Endodermal cell (in vitro differentiated cells): Measurements from ENCODE around the gene CHTOP. TPM values are rescaled to one million over a fixed set of nuclear protein-coding genes. Genes with fewer than 3 reads are reported as not detected.

Experiments
- DNase-seq: peaks from one replicate; pipeline ENCODE4 v3.0.0-alpha.2; 2017
- H3K27ac ChIP-seq: 2 replicates; pipeline ENCODE4 v1.5.1; 2013; ENCODE audit warnings: mild to moderate bottlenecking, low read depth, low read length, moderate library complexity
- H3K27me3 ChIP-seq: 2 replicates; pipeline ENCODE4 v1.6.1; 2013; ENCODE audit warnings: mild to moderate bottlenecking, low read length, moderate library complexity; ENCODE audit not compliant: insufficient read depth, control insufficient read depth, poor library complexity, severe bottlenecking
- H3K36me3 ChIP-seq: 2 replicates; pipeline ENCODE4 v1.7.0; 2013; ENCODE audit warnings: mild to moderate bottlenecking, low read length, moderate library complexity; ENCODE audit not compliant: control insufficient read depth, insufficient read depth
- H3K4me1 ChIP-seq: one replicate; pipeline ENCODE4 v1.7.0; 2013; ENCODE audit warnings: low read length; ENCODE audit not compliant: control insufficient read depth, insufficient read depth
- H3K4me3 ChIP-seq: 2 replicates; pipeline ENCODE4 v1.5.1; 2013; ENCODE audit warnings: mild to moderate bottlenecking, low read length, moderate library complexity
- H3K9ac ChIP-seq: 2 replicates; pipeline ENCODE4 v1.6.1; 2013; ENCODE audit warnings: mild to moderate bottlenecking, low read length, moderate library complexity; ENCODE audit not compliant: poor library complexity, severe bottlenecking; ENCODE audit errors: extremely low read depth
- H3K9me3 ChIP-seq: 2 replicates; pipeline ENCODE4 v1.6.1; 2013; ENCODE audit warnings: mild to moderate bottlenecking, low read length, moderate library complexity; ENCODE audit not compliant: control insufficient read depth
- H3K27ac Mint-ChIP-seq: 2 replicates; pipeline ENCODE4 v1.8.0; 2020; ENCODE audit warnings: mixed read lengths
- H3K27me3 Mint-ChIP-seq: 2 replicates; pipeline ENCODE4 v1.8.0; 2021; ENCODE audit warnings: mild to moderate bottlenecking, mixed read lengths; ENCODE audit not compliant: insufficient read depth
- H3K36me3 Mint-ChIP-seq: 2 replicates; pipeline ENCODE4 v1.8.0; 2020; ENCODE audit warnings: low read depth, mixed read lengths
- H3K4me1 Mint-ChIP-seq: 2 replicates; pipeline ENCODE4 v1.8.0; 2020; ENCODE audit warnings: mixed read lengths
- H3K4me3 Mint-ChIP-seq: 2 replicates; pipeline ENCODE4 v1.8.0; 2020; ENCODE audit warnings: mild to moderate bottlenecking, moderate library complexity, mixed read lengths
- H3K9me3 Mint-ChIP-seq: 2 replicates; pipeline ENCODE4 v1.8.0; 2020; ENCODE audit warnings: mild to moderate bottlenecking, mixed read lengths
- WGBS, 2 experiments: methylation state at CpG; one replicate each; pipeline versions ENCODE4 v1.1.5 to v1.1.7; 2013; ENCODE audit warnings: missing lambda C conversion rate in 2 of 2, mixed read lengths in 1 of 2; ENCODE audit not compliant: insufficient coverage in 1 of 2, insufficient read length in 1 of 2; 5-methylcytosine and 5-hydroxymethylcytosine counted together
- long read RNA-seq, 4 experiments: library from polyadenylated mRNA in 2 of 4; library from RNA in 1 of 4; library from capped mRNA in 1 of 4; stranded (forward) in 3 of 4; unstranded in 1 of 4; transcript quantifications; one replicate each; pipeline ENCODE4 v2.0.0, GENCODE V29; 2020 to 2021; ENCODE audit warnings: inconsistent platforms in 1 of 4
- polyA plus RNA-seq, 2 experiments: library from polyadenylated mRNA; stranded (reverse); fragments of 50-300 nt; gene quantifications; one replicate each; pipeline ENCODE4 v1.2.3, GENCODE V29; 2013
- total RNA-seq, 2 donors: library from RNA; stranded (reverse); fragmentation: NEBNext Ultra II Directional in 1 of 2; extraction: Animal tissue kit (Norgen Biotek cat#: 25700) in 1 of 2; gene quantifications; 2 replicates in 1 of 2; 3 replicates in 1 of 2; pipeline ENCODE4 v1.2.1, GENCODE V29; 2021
- TF ChIP-seq, protein P1 (sequence below): fragments of 200-600 bp; sonication (generic); conservative IDR thresholded peaks from 2 replicates; pipeline ENCODE4 v1.5.0; 2021; ENCODE audit warnings: antibody characterized with exemption, mild to moderate bottlenecking

Gene CHTOP, protein sequence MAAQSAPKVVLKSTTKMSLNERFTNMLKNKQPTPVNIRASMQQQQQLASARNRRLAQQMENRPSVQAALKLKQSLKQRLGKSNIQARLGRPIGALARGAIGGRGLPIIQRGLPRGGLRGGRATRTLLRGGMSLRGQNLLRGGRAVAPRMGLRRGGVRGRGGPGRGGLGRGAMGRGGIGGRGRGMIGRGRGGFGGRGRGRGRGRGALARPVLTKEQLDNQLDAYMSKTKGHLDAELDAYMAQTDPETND
- 100 to 1,000 TPM in 1 of 2 donors, 10 to 100 TPM in 1; 98.4 to 117 TPM for total RNA-seq
- polyA plus RNA-seq (2013, experiment 1 of 2), result 115 TPM
- 106 TPM for polyA plus RNA-seq (2013, experiment 2 of 2)
- long read RNA-seq, experiment 1, transcript CHTOP-203 (6 exons, 2,165 nt), result major isoform, 8 of 57 reads
- long read RNA-seq, experiment 1, partial matches to known transcripts, result 24 of 57 reads
- long read RNA-seq, experiment 1, other reads (novel, unspliced or antisense), result 20 of 57 reads
- long read RNA-seq, experiment 2, transcript CHTOP-204 (6 exons, 2,096 nt), result minor isoform, 43 of 134 reads
- long read RNA-seq, experiment 2, transcript CHTOP-203 (6 exons, 2,165 nt), result major isoform, 58 of 134 reads
- long read RNA-seq, experiment 2, partial matches to known transcripts, result 6 of 134 reads
- long read RNA-seq, experiment 2, other reads (novel, unspliced or antisense), result 25 of 134 reads
- long read RNA-seq, experiment 3, transcript CHTOP-203 (6 exons, 2,165 nt), result major isoform, 195 of 430 reads
- long read RNA-seq, experiment 3, transcript CHTOP-204 (6 exons, 2,096 nt), result minor isoform, 181 of 430 reads
- long read RNA-seq, experiment 3, partial matches to known transcripts, result 4 of 430 reads
- long read RNA-seq, experiment 3, other reads (novel, unspliced or antisense), result 44 of 430 reads
- long read RNA-seq, experiment 4, transcript CHTOP-204 (6 exons, 2,096 nt), result minor isoform, 37 of 95 reads
- long read RNA-seq, experiment 4, transcript CHTOP-203 (6 exons, 2,165 nt), result major isoform, 47 of 95 reads
- long read RNA-seq, experiment 4, partial matches to known transcripts, result 8 of 95 reads
- long read RNA-seq, experiment 4, other reads (novel, unspliced or antisense), result 3 of 95 reads

DNA sequence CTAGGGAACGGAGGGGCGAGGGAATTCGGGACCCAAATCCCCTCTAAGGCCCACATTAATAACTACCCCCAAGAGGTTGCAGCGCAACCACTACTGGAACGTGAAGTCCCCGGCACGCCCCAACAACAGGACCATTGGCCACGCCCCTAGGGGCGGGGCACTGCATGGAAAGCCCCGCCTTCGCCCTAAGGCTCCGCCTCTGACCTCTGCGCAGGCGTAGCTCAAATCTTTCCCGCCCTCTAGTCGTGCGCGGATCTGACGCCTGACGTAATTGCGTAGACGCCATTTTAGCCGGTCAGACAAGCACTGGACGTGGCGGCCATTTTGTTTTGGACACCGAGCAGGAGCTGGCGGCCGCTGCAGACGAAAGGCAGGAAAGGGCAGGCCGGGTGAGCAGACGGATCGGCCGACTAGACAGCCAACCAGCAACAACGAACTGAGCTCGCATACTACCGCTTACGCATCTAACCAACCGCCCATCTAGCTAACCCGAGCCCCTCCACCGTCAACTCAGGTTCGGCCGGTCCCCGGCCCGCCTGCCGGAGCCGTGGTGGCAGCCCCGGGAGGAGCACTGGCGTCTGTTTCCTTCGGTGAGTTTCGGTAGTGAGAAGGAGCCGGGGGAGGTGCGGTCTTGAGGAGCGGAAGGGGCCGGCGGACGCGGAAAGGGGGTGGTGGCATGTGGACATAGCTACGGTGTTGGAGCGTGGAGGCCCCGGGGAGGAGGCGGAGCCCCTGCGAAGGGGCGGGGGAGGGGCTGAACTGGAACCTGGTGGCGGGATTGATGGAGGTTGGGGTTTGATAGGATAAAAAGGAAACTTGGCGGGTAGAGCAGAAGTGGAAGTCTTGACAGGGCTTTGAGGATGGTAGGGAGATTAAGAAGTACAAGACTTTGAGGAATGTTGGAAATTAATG, at the start of gene CHTOP:
CHTOP (plus strand) TSS at position 313 of the 912 bp plus-strand sequence. CDS start 2,523 bp downstream, outside the sequence.
- 2 to 5% methylated on average over 42 to 65 of the region's 65 CpGs for WGBS, 2 experiments

DNA sequence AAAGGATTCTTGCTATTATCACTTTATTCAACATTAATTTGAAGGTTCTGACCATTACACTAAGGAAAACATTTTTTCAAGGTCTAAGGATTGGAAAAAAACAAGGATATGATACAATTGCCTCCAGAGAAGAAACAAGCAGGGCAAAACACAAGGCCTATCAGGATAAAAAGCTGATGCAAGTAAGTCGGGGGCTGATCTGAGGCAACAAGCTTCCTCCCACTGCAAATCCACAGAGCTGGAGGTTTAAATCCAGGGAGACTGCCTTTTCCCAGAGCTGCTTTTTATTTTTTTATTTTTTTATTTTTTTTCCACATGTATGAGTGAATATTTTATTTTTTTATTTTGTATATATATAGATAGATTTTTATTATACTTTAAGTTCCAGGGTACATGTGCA, 48.9 kb upstream of the CHTOP start:
- peaks cover 11% of the 10 kb centered on the region for H3K4me1 ChIP-seq
- Mint-ChIP-seq H3K9me3 (peaks cover 3% of the 10 kb centered on the region), H3K4me1 (peaks cover 32% of the 10 kb centered on the region), H3K27ac (peak overlapping the region; percentile 61), H3K27me3 (no peaks in the 10 kb centered on the region), H3K36me3 (no peaks in the 10 kb centered on the region), H3K4me3 (no peak overlapping the region)
- H3K27me3 ChIP-seq, result no peaks in the 10 kb centered on the region
- H3K9me3 ChIP-seq, result no peaks in the 10 kb centered on the region
- DNase-seq, result no peak
- H3K9ac ChIP-seq, result no peak overlapping the region
- 94 to 100% methylated on average over 1 of the region's 1 CpG for WGBS, 2 experiments
- H3K27ac ChIP-seq, result no peak overlapping the region
- TF ChIP-seq, protein P1, sequence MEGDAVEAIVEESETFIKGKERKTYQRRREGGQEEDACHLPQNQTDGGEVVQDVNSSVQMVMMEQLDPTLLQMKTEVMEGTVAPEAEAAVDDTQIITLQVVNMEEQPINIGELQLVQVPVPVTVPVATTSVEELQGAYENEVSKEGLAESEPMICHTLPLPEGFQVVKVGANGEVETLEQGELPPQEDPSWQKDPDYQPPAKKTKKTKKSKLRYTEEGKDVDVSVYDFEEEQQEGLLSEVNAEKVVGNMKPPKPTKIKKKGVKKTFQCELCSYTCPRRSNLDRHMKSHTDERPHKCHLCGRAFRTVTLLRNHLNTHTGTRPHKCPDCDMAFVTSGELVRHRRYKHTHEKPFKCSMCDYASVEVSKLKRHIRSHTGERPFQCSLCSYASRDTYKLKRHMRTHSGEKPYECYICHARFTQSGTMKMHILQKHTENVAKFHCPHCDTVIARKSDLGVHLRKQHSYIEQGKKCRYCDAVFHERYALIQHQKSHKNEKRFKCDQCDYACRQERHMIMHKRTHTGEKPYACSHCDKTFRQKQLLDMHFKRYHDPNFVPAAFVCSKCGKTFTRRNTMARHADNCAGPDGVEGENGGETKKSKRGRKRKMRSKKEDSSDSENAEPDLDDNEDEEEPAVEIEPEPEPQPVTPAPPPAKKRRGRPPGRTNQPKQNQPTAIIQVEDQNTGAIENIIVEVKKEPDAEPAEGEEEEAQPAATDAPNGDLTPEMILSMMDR, result no peak
- no peak overlapping the region for H3K4me3 ChIP-seq
- no peaks in the 10 kb centered on the region for H3K36me3 ChIP-seq

More for the DNA sequence above, at the start of gene CHTOP:
- H3K9me3 Mint-ChIP-seq, result peaks cover 4% of the 10 kb centered on the region
- peak within 1 kb of the TSS; percentile 100 for H3K27ac Mint-ChIP-seq
- H3K4me3 Mint-ChIP-seq, result peak within 1 kb of the TSS; percentile 98
- Histone ChIP-seq H3K27me3 (no peaks in the 10 kb centered on the region), H3K4me1 (no peaks in the 10 kb centered on the region), H3K9me3 (peaks cover 7% of the 10 kb centered on the region), H3K27ac (peak within 1 kb of the TSS; percentile 100), H3K36me3 (peaks cover 37% of the 10 kb centered on the region), H3K9ac (peak within 1 kb of the TSS; percentile 100), H3K4me3 (peak within 1 kb of the TSS; percentile 98)
- TF ChIP-seq, protein P1, result no peak
- H3K36me3 Mint-ChIP-seq, result peaks cover 42% of the 10 kb centered on the region
- H3K27me3 Mint-ChIP-seq, result no peaks in the 10 kb centered on the region
- peak; percentile 99 for DNase-seq
- peaks cover 16% of the 10 kb centered on the region for H3K4me1 Mint-ChIP-seq
